ENCODE data around the gene MEX3B.
A peak's percentile ranks its signal among the peaks of the same experiment; 100 is the strongest.

The MEX3B gene

DNA sequence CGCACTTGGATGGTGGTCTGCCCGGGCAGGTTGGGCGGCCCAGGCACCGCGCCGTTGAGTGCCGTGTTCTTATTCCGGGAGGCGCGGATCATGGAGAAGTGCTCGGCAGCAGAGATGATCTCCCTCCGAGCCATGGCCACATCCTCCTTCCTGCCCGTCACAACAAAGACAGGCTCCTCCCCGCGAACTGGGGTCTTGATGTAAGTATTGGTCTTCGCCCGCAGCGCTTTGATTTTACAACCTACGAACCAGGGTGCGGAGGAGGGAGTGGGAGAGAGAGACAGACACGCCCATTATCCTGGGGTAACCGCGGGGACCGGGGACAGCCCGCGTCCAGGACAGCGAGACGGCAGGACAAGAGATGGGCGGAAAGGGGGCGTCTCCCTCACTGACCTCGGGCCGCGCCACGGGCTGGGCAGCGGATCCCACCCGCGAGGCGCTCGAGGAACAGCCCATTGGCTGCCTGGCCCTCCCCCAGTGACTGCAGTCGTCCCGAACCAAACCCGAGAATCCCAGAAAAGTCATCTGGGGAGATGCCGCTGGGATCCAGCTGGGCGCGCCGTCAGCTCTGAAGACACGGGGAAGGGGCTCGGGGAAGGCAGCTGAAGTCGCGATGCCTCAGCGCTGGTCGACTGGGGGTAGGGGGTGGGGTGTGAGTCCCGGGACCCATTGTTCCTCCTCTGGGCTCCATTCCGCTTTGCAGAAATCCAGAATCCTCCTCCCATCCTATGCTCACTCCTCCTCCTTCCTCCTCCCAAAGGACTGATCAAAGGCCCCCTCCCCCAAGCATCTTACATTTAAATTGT lies 1.2 kb downstream of the MEX3B start:
- peak; percentile 82 for DNase-seq (ENCODE audit: low read depth, low spot score)
- in situ Hi-C loops (cut with HindIII; ENCODE audit: low sequenced_read_pairs): no loop called here
- H3K4me3 ChIP-seq (ENCODE audit: low read depth, low read length): peak overlapping the region; percentile 90
- TF ChIP-seq, protein P1, sequence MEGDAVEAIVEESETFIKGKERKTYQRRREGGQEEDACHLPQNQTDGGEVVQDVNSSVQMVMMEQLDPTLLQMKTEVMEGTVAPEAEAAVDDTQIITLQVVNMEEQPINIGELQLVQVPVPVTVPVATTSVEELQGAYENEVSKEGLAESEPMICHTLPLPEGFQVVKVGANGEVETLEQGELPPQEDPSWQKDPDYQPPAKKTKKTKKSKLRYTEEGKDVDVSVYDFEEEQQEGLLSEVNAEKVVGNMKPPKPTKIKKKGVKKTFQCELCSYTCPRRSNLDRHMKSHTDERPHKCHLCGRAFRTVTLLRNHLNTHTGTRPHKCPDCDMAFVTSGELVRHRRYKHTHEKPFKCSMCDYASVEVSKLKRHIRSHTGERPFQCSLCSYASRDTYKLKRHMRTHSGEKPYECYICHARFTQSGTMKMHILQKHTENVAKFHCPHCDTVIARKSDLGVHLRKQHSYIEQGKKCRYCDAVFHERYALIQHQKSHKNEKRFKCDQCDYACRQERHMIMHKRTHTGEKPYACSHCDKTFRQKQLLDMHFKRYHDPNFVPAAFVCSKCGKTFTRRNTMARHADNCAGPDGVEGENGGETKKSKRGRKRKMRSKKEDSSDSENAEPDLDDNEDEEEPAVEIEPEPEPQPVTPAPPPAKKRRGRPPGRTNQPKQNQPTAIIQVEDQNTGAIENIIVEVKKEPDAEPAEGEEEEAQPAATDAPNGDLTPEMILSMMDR (IDR thresholded peaks at IDR 0.05; ENCODE audit: low read depth, low read length): no peak

DNA sequence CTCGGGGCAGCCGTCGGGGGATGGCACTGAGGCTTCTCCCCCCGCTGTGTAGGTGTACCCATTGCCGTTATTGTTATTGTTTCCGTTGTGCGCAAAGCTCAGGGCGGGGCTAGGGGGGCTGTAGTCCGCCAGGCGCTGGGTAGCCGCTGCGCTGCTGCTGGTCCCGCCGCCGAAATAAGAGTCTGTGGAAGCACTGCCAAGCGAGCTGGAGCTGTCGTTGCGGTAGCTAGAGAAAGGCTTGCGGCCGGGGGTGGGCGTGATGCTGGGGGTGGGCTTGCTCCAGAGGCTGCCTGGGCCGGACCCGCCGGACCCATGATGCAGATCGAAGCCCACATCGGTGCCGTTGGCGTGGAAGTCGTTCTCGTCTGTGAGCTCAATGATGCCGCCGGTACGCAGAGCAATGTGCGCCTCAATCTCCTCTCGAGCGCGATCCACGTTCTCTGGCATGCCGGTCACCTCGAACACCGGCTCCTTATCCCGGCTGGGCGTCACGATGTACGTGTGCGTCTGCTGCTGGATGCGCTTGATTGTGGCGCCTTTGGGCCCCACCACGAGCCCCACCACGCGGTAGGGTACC lies 1.9 kb downstream of the MEX3B start:
- TF ChIP-seq, protein P1 (IDR thresholded peaks at IDR 0.05; ENCODE audit: low read depth, low read length): no peak

DNA sequence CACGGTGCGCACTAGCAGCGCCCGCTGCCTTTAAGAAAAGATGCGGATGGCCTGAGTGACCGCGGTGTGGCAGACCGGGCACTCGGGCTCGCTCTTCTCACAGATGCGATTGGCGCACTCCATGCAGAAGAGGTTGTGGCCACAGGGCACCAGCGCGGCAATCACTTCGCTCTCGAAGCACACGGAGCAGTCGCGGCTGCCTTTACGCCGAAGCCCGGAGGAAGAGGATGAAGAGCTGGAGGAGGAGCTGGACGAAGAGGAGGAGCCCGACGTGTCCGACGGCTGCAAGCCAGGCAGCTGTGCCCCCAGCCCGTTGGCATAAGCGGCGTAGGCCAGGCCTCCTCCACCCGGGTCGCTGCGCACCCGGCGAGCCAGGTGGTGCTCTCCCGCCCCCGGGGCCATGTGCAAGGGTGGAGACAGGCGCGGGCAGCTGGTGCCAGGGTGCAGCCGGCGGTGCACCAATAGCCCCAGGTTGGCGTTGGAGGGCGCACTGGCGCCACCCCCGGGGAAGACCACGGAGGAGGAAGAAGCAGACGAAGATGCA lies 2.6 kb downstream of the MEX3B start:
- in situ Hi-C loops (cut with HindIII; ENCODE audit: low sequenced_read_pairs): no loop called here
- TF ChIP-seq, protein P1 (IDR thresholded peaks at IDR 0.05; ENCODE audit: low read depth, low read length): no peak
- no peak for DNase-seq (ENCODE audit: low read depth, low spot score)
- peak overlapping the region; percentile 90 for H3K4me3 ChIP-seq (ENCODE audit: low read depth, low read length)

More for the DNA sequence above, 1.9 kb downstream of the MEX3B start:
- peak overlapping the region; percentile 90 for H3K4me3 ChIP-seq (ENCODE audit: low read depth, low read length)
- in situ Hi-C loops (cut with HindIII; ENCODE audit: low sequenced_read_pairs): no loop called here
- DNase-seq (ENCODE audit: low read depth, low spot score): no peak

DNA sequence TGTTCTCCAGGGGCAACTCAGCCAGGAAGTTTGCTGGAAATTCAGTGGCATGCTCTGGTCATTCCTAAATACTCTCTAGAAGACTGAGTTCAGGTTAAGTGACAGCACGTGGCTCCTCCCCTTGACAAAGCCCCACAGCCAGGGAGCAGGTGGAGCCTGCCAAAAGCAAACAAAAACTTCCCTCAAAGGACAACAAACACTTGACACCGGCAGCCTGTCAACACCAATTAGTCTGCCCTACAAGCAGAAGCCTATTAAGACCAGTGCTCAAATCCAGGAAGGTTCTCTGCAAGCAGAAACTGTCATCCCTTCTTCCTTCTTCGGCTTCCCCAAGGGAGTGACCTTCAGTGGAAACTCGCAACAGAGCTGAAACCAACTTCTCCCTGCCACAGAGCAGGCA lies 5.0 kb downstream of the MEX3B start:
- TF ChIP-seq, protein P1 (IDR thresholded peaks at IDR 0.05; ENCODE audit: low read depth, low read length): no peak
- no peak overlapping the region for H3K4me3 ChIP-seq (ENCODE audit: low read depth, low read length)
- in situ Hi-C loops (cut with HindIII; ENCODE audit: low sequenced_read_pairs): no loop called here
- DNase-seq (ENCODE audit: low read depth, low spot score): no peak

DNA sequence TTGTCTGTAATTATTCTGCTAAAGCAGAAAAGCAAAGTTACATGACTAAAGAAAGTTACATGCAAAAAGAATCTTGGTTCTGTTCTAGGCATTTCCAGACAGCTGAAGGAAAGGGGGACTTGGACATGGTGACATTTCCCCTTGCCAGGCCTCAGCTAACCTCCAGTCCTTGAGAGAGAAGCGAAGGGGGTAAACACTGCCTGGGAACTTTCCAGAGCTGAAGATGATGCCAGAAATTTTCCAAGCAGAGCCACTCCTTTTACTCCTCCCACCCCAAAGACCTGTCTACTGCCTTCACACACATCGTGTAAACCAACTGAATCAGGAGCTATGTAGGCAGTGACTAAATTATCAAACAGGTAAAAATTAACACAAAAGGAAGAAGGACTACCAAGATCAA lies 5.4 kb downstream of the MEX3B start:
- TF ChIP-seq, protein P1 (IDR thresholded peaks at IDR 0.05; ENCODE audit: low read depth, low read length): no peak
- no peak overlapping the region for H3K4me3 ChIP-seq (ENCODE audit: low read depth, low read length)
- no peak for DNase-seq (ENCODE audit: low read depth, low spot score)
- in situ Hi-C loops (cut with HindIII; ENCODE audit: low sequenced_read_pairs): no loop called here

DNA sequence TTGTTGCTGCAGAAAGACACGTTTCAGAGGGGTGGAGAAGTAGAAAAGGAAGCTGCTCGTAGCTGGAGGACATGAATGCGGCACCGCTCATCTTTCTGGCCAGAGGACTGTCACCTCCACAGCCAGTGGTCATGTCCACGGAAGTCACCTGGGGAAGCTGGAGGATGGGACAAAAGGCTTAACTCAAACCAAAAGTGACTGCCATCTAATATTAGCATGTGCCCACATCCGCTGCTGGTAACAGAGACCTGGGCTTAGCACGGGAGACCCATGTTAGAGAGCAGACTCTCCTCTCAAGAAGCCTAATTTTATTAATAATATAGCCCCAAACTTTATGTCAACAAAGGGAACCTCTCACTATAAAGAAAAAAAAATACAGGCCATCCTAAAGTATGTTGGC lies 5.9 kb downstream of the MEX3B start:
- H3K4me3 ChIP-seq (ENCODE audit: low read depth, low read length): no peak overlapping the region
- TF ChIP-seq, protein P1 (IDR thresholded peaks at IDR 0.05; ENCODE audit: low read depth, low read length): no peak
- no peak for DNase-seq (ENCODE audit: low read depth, low spot score)
- in situ Hi-C loops (cut with HindIII; ENCODE audit: low sequenced_read_pairs): no loop called here
